WTC11 (cell line): ENCODE results near the gene PCDHB6. TPM values are rescaled to one million over a fixed set of nuclear protein-coding genes. Genes with fewer than 3 reads are reported as not detected.
A peak's percentile ranks its signal among the peaks of the same experiment; 100 is the strongest.
"Not testable (repeated sequence)": the region's sequence is repeated elsewhere in the genome, so short reads cannot be mapped to it uniquely, and the experiment has no call there.

Experiments
- ATAC-seq: fragments of 200-7000 bp; cut with Tn5 transposase; 2 replicates; pipeline ENCODE4 v1.10.0; 2021; ENCODE audit warnings: mild to moderate bottlenecking, moderate library complexity
- CTCF ChIA-PET: fragments of 300-600 bp; sonication (Branson Sonifier 250); formaldehyde crosslinking; loops from one replicate; lab custom pipeline; 2021; ENCODE audit warnings: antibody characterized with exemption; lab: Charles Lee
- POLR2A ChIA-PET: fragments of 350-600 bp; sonication (Branson Sonifier 250); formaldehyde crosslinking; loops from one replicate; lab custom pipeline; 2021; ENCODE audit warnings: antibody characterized with exemption; lab: Charles Lee
- DNase-seq: peaks from one replicate; pipeline ENCODE4 v3.0.0; 2021; ENCODE audit warnings: low spot score
- H3K27ac Mint-ChIP-seq: 2 replicates; pipeline ENCODE4 v1.8.0; 2021; ENCODE audit warnings: mixed read lengths
- H3K27me3 Mint-ChIP-seq: 2 replicates; pipeline ENCODE4 v1.8.0; 2021; ENCODE audit warnings: low read depth, mild to moderate bottlenecking, moderate library complexity, mixed read lengths
- H3K36me3 Mint-ChIP-seq: 2 replicates; pipeline ENCODE4 v1.8.0; 2021; ENCODE audit warnings: mixed read lengths
- H3K4me1 Mint-ChIP-seq: 2 replicates; pipeline ENCODE4 v1.8.0; 2022; ENCODE audit warnings: mixed read lengths
- H3K4me3 Mint-ChIP-seq: 2 replicates; pipeline ENCODE4 v1.8.0; 2021; ENCODE audit warnings: mild to moderate bottlenecking, moderate library complexity, mixed read lengths
- H3K9me3 Mint-ChIP-seq: 2 replicates; pipeline ENCODE4 v1.8.0; 2021; ENCODE audit warnings: mixed read lengths
- CREB1 ChIP-seq: sonication (generic); formaldehyde crosslinking; IDR thresholded peaks from 2 replicates; pipeline ENCODE4 v1.8.0; 2023; ENCODE audit warnings: mild to moderate bottlenecking, missing genetic modification reagents
- ETV6 ChIP-seq: sonication (generic); formaldehyde crosslinking; IDR thresholded peaks from 2 replicates; pipeline ENCODE4 v1.8.1; 2022; ENCODE audit warnings: mild to moderate bottlenecking, missing genetic modification reagents
- JUN ChIP-seq: sonication (generic); formaldehyde crosslinking; IDR thresholded peaks from 2 replicates; pipeline ENCODE4 v1.8.0; 2023; ENCODE audit warnings: mild to moderate bottlenecking, missing genetic modification reagents
- PRDM15 ChIP-seq: sonication (generic); formaldehyde crosslinking; IDR thresholded peaks from 2 replicates; pipeline ENCODE4 v1.8.0; 2022; ENCODE audit warnings: missing genetic modification reagents
- TCF7 ChIP-seq: sonication (generic); formaldehyde crosslinking; IDR thresholded peaks from 2 replicates; pipeline ENCODE4 v1.8.0; 2022; ENCODE audit warnings: mild to moderate bottlenecking, low read depth, missing genetic modification reagents, moderate library complexity
- ZNF281 ChIP-seq: sonication (generic); formaldehyde crosslinking; IDR thresholded peaks from 2 replicates; pipeline ENCODE4 v1.8.0; 2023; ENCODE audit warnings: mild to moderate bottlenecking, missing genetic modification reagents
- ZNF396 ChIP-seq: fragments of 250-450 bp; sonication (Bioruptor Pico); IDR thresholded peaks from 2 replicates; pipeline ENCODE4 v1.8.0; 2021; ENCODE audit warnings: mild to moderate bottlenecking, moderate library complexity, borderline replicate concordance
- total RNA-seq: library from RNA; stranded (reverse); gene quantifications from 3 replicates; pipeline ENCODE4 v1.2.3, GENCODE V29; 2021
- TF ChIP-seq, protein P1 (sequence below): fragments of 250-450 bp; sonication (Bioruptor Pico); conservative IDR thresholded peaks from 2 replicates; pipeline ENCODE4 v1.9.0; 2021; ENCODE audit warnings: mild to moderate bottlenecking
- TF ChIP-seq, protein P2 (sequence below): fragments of 200-600 bp; IDR thresholded peaks from 2 replicates; pipeline ENCODE4 v1.8.0; 2022; ENCODE audit warnings: antibody characterized with exemption

The PCDHB6 gene
- total RNA-seq, 1 experiment from 2014 or later, result 0.24 TPM

- Mint-ChIP-seq H3K27me3 (no peaks in the 10 kb centered on the region; the same call in none of the 2 replicates), H3K4me3 (no peak overlapping the region), H3K9me3 (peaks cover 30% of the 10 kb centered on the region), H3K36me3 (peaks cover 24% of the 10 kb centered on the region), H3K27ac (no peak overlapping the region), H3K4me1 (peaks cover 10% of the 10 kb centered on the region)
- TF ChIP-seq, protein P1, sequence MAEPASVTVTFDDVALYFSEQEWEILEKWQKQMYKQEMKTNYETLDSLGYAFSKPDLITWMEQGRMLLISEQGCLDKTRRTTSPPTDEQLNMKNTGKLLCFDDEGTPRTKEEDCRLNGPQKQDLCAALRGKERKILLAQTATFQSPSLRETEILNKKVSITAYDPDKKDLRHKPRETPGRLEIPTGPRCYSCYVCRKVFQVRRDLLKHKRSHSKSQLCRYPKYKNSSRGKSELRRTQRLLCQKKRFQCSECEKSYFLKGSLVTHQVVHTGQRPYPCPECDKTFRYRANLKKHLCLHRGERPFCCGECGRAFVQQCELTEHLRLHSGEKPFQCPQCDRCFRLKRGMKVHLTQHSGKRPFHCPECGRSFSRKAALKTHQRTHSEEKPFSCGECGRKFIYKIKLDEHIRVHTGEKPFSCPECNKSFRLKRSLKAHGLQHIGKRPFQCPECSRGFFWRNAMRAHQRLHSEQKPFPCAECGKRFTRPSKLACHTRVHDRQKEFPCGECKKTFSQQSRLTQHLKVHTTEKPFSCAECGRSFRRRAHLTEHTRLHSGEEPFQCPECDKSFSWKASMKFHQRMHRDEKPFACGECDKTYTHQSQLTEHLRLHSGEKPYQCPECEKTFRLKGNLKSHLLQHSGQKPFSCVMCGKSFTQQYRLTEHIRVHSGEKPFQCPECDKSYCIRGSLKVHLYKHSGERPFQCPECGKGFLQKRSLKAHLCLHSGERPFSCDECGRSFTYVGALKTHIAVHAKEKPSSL (CRISPR knock-in tag), result no peak
- TF ChIP-seq JUN (CRISPR knock-in tag) (no peak), ZNF281 (no peak), ZNF396 (CRISPR knock-in tag) (no peak), CREB1 (CRISPR knock-in tag) (no peak), TCF7 (CRISPR knock-in tag) (no peak), PRDM15 (no peak)
- DNase-seq (no peak), ATAC-seq (no peak)
- POLR2A ChIA-PET, result no interaction called here
- CTCF ChIA-PET, result interaction anchor here (0.8 to 2.6 kb wide), 5 partner anchors 9 to 50 kb away, joined by 3 to 14 read pairs (median 6); partner anchors contain the start of genes PCDHB14, PCDHB16 and PCDHB9
These were observed 46.5 kb downstream of the PCDHB6 start for GRCh38 chr5:141196363-141196762.

DNA sequence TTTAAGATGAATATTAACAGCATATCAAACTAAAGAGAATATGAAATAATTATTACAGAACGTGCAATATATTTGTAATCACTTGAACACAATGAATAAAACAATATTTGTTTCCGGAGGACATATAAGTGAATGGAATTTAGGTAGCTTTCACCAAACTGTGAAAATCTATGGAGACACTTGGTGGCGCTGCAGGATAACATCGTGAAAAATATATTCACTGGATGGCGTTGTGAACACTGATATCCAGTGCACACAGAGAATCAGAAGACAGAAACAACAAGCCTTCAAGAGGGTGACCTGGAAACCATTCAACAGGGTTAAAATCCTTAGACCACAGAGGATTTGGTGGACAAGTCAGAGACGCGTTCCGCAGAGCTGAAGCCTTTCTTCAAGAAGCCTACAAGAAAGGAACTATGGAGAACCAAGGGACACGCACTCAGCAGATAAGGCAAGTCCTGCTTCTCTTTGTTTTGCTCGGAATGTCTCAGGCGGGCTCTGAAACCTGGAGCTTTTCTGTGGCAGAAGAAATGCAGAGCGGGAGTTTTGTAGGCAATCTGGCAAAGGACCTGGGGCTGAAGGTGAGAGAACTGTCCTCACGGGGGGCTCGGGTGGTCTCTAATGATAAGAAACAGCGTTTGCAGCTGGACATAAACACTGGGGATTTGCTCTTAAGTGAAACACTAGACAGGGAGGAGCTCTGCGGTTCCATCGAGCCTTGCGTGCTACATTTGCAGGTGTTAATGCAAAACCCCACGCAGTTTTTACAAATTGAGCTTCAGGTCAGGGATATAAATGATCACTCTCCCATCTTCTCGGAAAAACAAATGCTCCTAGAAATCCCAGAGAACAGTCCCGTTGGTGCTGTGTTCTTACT is 49.7 kb downstream of the PCDHB6 start, which contains the start of gene PCDHB11:
TSS of gene PCDHB11 (plus strand) at position 269 of the 877 bp plus-strand sequence. CDS start at position 417, 148 bp downstream.
- ChIA-PET POLR2A (no interaction called here), CTCF (interaction anchor here (0.6 to 2.4 kb wide), 44 partner anchors 9 to 368 kb away, joined by 3 to 29 read pairs (median 5); partner anchors contain the start of genes PCDHAC1, PCDHB12, PCDHB13 and PCDHB14)
- Mint-ChIP-seq H3K9me3 (peaks cover 27% of the 10 kb centered on the region), H3K36me3 (peaks cover 19% of the 10 kb centered on the region), H3K27ac (no peak within 1 kb of the TSS), H3K27me3 (no peaks in the 10 kb centered on the region; the same call in 1 of the 2 replicates), H3K4me1 (peaks cover 7% of the 10 kb centered on the region), H3K4me3 (peak within 1 kb of the TSS; percentile 24)
- ATAC-seq (peak; percentile 67), DNase-seq (no peak)
- no peak for TF ChIP-seq ETV6 (CRISPR knock-in tag)
- TF ChIP-seq, protein P2, sequence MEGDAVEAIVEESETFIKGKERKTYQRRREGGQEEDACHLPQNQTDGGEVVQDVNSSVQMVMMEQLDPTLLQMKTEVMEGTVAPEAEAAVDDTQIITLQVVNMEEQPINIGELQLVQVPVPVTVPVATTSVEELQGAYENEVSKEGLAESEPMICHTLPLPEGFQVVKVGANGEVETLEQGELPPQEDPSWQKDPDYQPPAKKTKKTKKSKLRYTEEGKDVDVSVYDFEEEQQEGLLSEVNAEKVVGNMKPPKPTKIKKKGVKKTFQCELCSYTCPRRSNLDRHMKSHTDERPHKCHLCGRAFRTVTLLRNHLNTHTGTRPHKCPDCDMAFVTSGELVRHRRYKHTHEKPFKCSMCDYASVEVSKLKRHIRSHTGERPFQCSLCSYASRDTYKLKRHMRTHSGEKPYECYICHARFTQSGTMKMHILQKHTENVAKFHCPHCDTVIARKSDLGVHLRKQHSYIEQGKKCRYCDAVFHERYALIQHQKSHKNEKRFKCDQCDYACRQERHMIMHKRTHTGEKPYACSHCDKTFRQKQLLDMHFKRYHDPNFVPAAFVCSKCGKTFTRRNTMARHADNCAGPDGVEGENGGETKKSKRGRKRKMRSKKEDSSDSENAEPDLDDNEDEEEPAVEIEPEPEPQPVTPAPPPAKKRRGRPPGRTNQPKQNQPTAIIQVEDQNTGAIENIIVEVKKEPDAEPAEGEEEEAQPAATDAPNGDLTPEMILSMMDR, result peak; percentile 32; the same call in 1 of the 2 replicates

DNA sequence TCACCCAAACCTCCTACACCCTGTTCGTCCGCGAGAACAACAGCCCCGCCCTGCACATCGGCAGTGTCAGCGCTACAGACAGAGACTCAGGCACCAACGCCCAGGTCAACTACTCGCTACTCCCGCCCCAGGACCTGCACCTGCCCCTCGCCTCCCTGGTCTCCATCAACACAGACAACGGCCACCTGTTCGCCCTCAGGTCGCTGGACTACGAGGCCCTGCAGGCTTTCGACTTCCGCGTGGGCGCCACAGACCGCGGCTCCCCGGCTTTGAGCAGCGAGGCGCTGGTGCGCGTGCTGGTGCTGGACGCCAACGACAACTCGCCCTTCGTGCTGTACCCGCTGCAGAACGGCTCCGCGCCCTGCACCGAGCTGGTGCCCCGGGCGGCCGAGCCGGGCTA is 51.3 kb downstream of the PCDHB6 start:
- Mint-ChIP-seq H3K36me3 (peaks cover 17% of the 10 kb centered on the region), H3K9me3 (peaks cover 21% of the 10 kb centered on the region)
- POLR2A ChIA-PET, ATAC-seq, H3K4me3 Mint-ChIP-seq, H3K4me1 Mint-ChIP-seq, H3K27me3 Mint-ChIP-seq, H3K27ac Mint-ChIP-seq, DNase-seq: not testable (repeated sequence)
- CTCF ChIA-PET, result interaction anchor here (1.0 kb wide), 1 partner anchor 19 kb away, joined by 4 read pairs; the partner anchor contains the start of gene PCDHB16

DNA sequence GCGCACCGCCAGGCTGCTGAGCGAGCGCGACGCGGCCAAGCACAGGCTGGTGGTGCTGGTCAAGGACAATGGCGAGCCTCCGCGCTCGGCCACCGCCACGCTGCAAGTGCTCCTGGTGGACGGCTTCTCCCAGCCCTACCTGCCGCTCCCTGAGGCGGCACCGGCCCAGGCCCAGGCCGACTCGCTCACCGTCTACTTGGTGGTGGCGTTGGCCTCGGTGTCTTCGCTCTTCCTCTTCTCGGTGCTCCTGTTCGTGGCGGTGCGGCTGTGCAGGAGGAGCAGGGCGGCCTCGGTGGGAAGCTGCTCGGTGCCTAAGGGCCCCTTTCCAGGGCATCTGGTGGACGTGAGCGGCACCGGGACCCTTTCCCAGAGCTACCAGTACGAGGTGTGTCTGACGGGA is 51.8 kb downstream of the PCDHB6 start:
- H3K4me1 Mint-ChIP-seq, H3K4me3 Mint-ChIP-seq, DNase-seq, H3K27me3 Mint-ChIP-seq, H3K27ac Mint-ChIP-seq, POLR2A ChIA-PET, ATAC-seq: not testable (repeated sequence)
- peaks cover 15% of the 10 kb centered on the region for H3K9me3 Mint-ChIP-seq
- CTCF ChIA-PET, result interaction anchor here (0.8 to 3.8 kb wide), 5 partner anchors 19 to 52 kb away, joined by 3 to 12 read pairs (median 4); partner anchors contain the start of genes PCDHB14, PCDHB15, PCDHB16 and PCDHB6
- peaks cover 12% of the 10 kb centered on the region for H3K36me3 Mint-ChIP-seq
